DOHH2 (cell line): ENCODE measurements around the gene BMP7.

Source experiments
- H3F3A ChIP-seq: fragments of 200-600 bp; sonication (generic), shearing (Covaris generic); 2 replicates; pipeline ENCODE4 v1.6.0; 2016; ENCODE audit warnings: antibody characterized with exemption, mild to moderate bottlenecking; ENCODE audit not compliant: control insufficient read depth, insufficient read depth
- H3K27ac ChIP-seq: fragments of 200-600 bp; sonication (generic); 2 replicates; pipeline ENCODE4 v1.5.1; 2014; ENCODE audit warnings: low read depth, mild to moderate bottlenecking, low read length, moderate library complexity
- H3K27me3 ChIP-seq: fragments of 200-600 bp; sonication (generic); 2 replicates; pipeline ENCODE4 v1.6.1; 2014; ENCODE audit warnings: mild to moderate bottlenecking, low read length, mixed read lengths; ENCODE audit not compliant: control insufficient read depth
- H3K36me3 ChIP-seq: fragments of 200-600 bp; sonication (generic); 2 replicates; pipeline ENCODE4 v1.6.1; 2014; ENCODE audit warnings: mild to moderate bottlenecking, low read length, moderate library complexity, mixed read lengths; ENCODE audit not compliant: control insufficient read depth
- H3K4me1 ChIP-seq: fragments of 200-600 bp; sonication (generic); 2 replicates; pipeline ENCODE4 v1.6.1; 2014; ENCODE audit warnings: mild to moderate bottlenecking, low read length, mixed read lengths; ENCODE audit not compliant: control insufficient read depth
- H3K4me2 ChIP-seq: fragments of 200-600 bp; sonication (generic); 2 replicates; pipeline ENCODE4 v1.6.0; 2014; ENCODE audit warnings: mild to moderate bottlenecking, low read length, moderate library complexity
- H3K4me3 ChIP-seq: fragments of 200-600 bp; sonication (generic); 2 replicates; pipeline ENCODE4 v1.5.1; 2014; ENCODE audit warnings: mild to moderate bottlenecking, low read length, mixed read lengths
- H3K79me2 ChIP-seq: fragments of 200-600 bp; sonication (generic); 2 replicates; pipeline ENCODE4 v1.6.1; 2014; ENCODE audit warnings: mild to moderate bottlenecking, low read length, mixed read lengths; ENCODE audit not compliant: control insufficient read depth
- H3K9me2 ChIP-seq: fragments of 200-600 bp; sonication (generic); replicated peaks from 2 replicates; pipeline ENCODE4 v1.6.1; 2014; ENCODE audit warnings: mild to moderate bottlenecking, low read length, mixed read lengths; ENCODE audit not compliant: control insufficient read depth
- H3K9me3 ChIP-seq: fragments of 200-600 bp; sonication (generic); 2 replicates; pipeline ENCODE4 v1.6.1; 2014; ENCODE audit warnings: antibody characterized with exemption, low read length, mixed read lengths; ENCODE audit not compliant: control insufficient read depth, insufficient read depth
- H4K20me1 ChIP-seq: fragments of 200-600 bp; sonication (generic); 2 replicates; pipeline ENCODE4 v1.6.0; 2014; ENCODE audit warnings: low read depth, mild to moderate bottlenecking, antibody characterized with exemption, low read length, moderate library complexity; ENCODE audit not compliant: control insufficient read depth, insufficient read depth
- CTCF ChIP-seq: fragments of 200-600 bp; sonication (generic); IDR thresholded peaks from one replicate; pipeline ENCODE4 v1.5.1; 2014; ENCODE audit warnings: antibody characterized with exemption, mild to moderate bottlenecking, low read depth, low read length; ENCODE audit not compliant: poor library complexity, severe bottlenecking
- EZH2phosphoT487 ChIP-seq: fragments of 200-600 bp; sonication (generic); IDR thresholded peaks from 2 replicates; pipeline ENCODE4 v1.6.1; 2017; ENCODE audit warnings: borderline replicate concordance, mild to moderate bottlenecking, antibody characterized with exemption, low read length, moderate library complexity, mixed read lengths

The BMP7 gene

GRCh38 chr20:57215826-57216471, 50.5 kb downstream of the BMP7 start:
- H4K20me1 ChIP-seq = peaks cover 43% of the 10 kb centered on the region
- H3K27me3 ChIP-seq = no peaks in the 10 kb centered on the region
- H3K27ac ChIP-seq = no peak overlapping the region
- no peaks in the 10 kb centered on the region for H3K9me3 ChIP-seq
- no peaks in the 10 kb centered on the region for H3K9me2 ChIP-seq
- TF ChIP-seq EZH2phosphoT487 = no peak
- TF ChIP-seq CTCF = no peak
- peaks cover 100% of the 10 kb centered on the region for H3K79me2 ChIP-seq
- H3K36me3 ChIP-seq = peaks cover 100% of the 10 kb centered on the region
- no peak overlapping the region for H3K4me2 ChIP-seq
- H3K4me1 ChIP-seq = no peaks in the 10 kb centered on the region
- peaks cover 35% of the 10 kb centered on the region for H3F3A ChIP-seq
- no peak overlapping the region for H3K4me3 ChIP-seq

DNA sequence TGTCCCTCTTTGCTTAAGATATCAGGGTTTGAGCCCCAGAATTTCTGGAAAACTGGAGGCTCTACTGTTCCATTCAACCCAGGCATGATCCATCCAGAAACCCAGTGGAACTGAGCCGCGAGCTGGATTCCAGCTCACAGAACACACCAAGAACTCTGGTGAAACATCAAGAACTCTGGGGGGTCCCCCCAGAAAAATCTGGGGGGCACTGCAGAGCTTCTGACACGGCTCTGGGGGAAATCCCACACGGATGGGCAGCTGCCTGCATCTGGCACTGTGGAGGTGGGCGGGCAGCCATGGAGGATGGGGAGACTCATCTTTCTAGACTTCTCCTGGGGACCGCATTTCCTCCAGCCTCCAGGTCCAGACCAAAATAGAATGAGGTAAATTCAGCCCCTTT, 51.0 kb downstream of the BMP7 start:
- H3K4me3 ChIP-seq = no peak overlapping the region
- no peak overlapping the region for H3K27ac ChIP-seq
- H3K4me2 ChIP-seq = no peak overlapping the region
- peaks cover 100% of the 10 kb centered on the region for H3K36me3 ChIP-seq
- peaks cover 100% of the 10 kb centered on the region for H3K79me2 ChIP-seq
- H3K4me1 ChIP-seq = no peaks in the 10 kb centered on the region
- peaks cover 29% of the 10 kb centered on the region for H3F3A ChIP-seq
- no peak for TF ChIP-seq CTCF
- TF ChIP-seq EZH2phosphoT487 = no peak
- H3K9me2 ChIP-seq = no peaks in the 10 kb centered on the region
- no peaks in the 10 kb centered on the region for H3K9me3 ChIP-seq
- H4K20me1 ChIP-seq = peaks cover 44% of the 10 kb centered on the region
- no peaks in the 10 kb centered on the region for H3K27me3 ChIP-seq

DNA sequence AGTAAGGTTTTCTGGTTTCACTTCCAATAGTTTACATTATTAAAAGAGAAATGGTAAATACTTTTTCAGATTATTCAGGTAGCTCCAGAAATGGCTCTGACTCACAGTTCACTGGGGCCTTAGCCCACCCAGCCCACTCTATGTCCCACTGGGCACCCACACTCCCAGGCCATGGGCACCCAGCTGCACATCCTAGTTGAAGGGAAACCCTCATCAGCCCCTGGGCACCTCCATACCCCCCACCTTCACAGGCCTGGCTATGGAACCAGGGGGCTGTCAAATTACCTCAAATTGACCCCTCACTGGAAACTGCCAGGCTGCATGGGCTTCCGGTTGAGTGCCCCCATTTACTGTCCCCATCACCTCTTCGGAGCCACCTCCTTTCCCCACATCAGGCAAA, 51.5 kb downstream of the BMP7 start:
- no peaks in the 10 kb centered on the region for H3K27me3 ChIP-seq
- peaks cover 100% of the 10 kb centered on the region for H3K36me3 ChIP-seq
- H3K9me3 ChIP-seq = no peaks in the 10 kb centered on the region
- peaks cover 100% of the 10 kb centered on the region for H3K79me2 ChIP-seq
- H4K20me1 ChIP-seq = peaks cover 49% of the 10 kb centered on the region
- TF ChIP-seq EZH2phosphoT487 (no peak), CTCF (no peak)
- H3F3A ChIP-seq = peaks cover 28% of the 10 kb centered on the region
- no peak overlapping the region for H3K27ac ChIP-seq
- H3K4me2 ChIP-seq = no peak overlapping the region
- no peaks in the 10 kb centered on the region for H3K4me1 ChIP-seq
- no peak overlapping the region for H3K4me3 ChIP-seq
- no peaks in the 10 kb centered on the region for H3K9me2 ChIP-seq
